ENCODE data around the gene CIART. TPM values are rescaled to one million over a fixed set of nuclear protein-coding genes. Genes with fewer than 3 reads are reported as not detected.

Gene CIART
- total and polyA plus RNA-seq, 2 donors (not counting 3 experiments of a cell fraction or from before 2014, with no cell fraction given), result 2.4 to 4.3 TPM

DNA sequence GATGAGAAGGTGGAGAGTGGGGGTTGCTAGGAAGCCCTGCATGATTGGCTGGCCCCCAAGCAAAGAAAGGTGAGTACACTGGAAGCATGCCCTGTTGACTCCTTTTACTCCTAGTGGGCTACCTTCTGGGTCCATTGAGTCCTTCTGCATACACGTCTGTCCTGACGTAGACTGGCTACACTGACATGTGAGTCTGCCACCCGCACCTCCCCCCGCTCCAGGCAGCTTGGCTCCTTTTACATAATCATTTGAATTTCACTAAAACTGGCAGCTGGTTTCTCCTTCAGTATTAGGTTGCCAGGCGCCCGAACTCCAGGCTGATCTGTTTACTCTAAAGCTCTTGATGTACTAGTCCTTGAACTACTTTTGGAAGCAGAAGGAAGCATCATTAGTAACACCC is 20.0 kb downstream of the CIART start:
- no peaks in the 10 kb centered on the region for H4K20me1 ChIP-seq (replicated peaks; ENCODE audit: control insufficient read depth, extremely low read depth, insufficient read depth, low read length)
- H3K27ac ChIP-seq (ENCODE audit: insufficient read depth, low read depth, low read length), result no peak overlapping the region
- H3K9me3 ChIP-seq (replicated peaks; ENCODE audit: control insufficient read depth, insufficient read depth, low read length), result no peaks in the 10 kb centered on the region
- FAIRE-seq, result no peak
- peaks cover 9 to 12% of the 10 kb centered on the region in 2 experiments for H3K36me3 ChIP-seq (ENCODE audit: control insufficient read depth in 2 of 2, extremely low read depth in 1 of 2, insufficient read depth in 2 of 2, low read length in 2 of 2)
- POLR2A ChIA-PET, result no interaction called here
- dilution Hi-C loops (cut with MboI; ENCODE audit: extremely low pct_ligation_motif_present, low sequenced_read_pairs) (no loop called here), intact Hi-C loops (cut with micrococcal nuclease) (no loop called here)
- no peak overlapping the region for H3K4me2 ChIP-seq (ENCODE audit: insufficient read depth, low read length)
- no peaks in the 10 kb centered on the region for H3K27me3 ChIP-seq (ENCODE audit: control insufficient read depth in 2 of 2, insufficient read depth in 2 of 2, low read length in 2 of 2)
- TF ChIP-seq POLR2AphosphoS5 (IDR thresholded peaks at IDR 0.05; ENCODE audit: insufficient read depth, low read depth, low read length) (no peak), FOS (IDR thresholded peaks at IDR 0.05; ENCODE audit: borderline replicate concordance, insufficient read depth, low read length) (no peak), GATA2 (IDR thresholded peaks at IDR 0.05; ENCODE audit: insufficient read depth, insufficient read length, low read depth, low read length) (no peak), MYC (IDR thresholded peaks at IDR 0.05; ENCODE audit: low read depth, low read length) (no peak), EZH2 (IDR thresholded peaks at IDR 0.05; ENCODE audit: borderline replicate concordance, low read depth, low read length, severe bottlenecking) (no peak), JUN (IDR thresholded peaks at IDR 0.05; ENCODE audit: borderline replicate concordance, insufficient read depth, insufficient read length, low read depth) (no peak), POLR2A (IDR thresholded peaks at IDR 0.05; ENCODE audit: low read depth, low read length) (no peak)
- TF ChIP-seq, protein P1, sequence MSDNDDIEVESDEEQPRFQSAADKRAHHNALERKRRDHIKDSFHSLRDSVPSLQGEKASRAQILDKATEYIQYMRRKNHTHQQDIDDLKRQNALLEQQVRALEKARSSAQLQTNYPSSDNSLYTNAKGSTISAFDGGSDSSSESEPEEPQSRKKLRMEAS (IDR thresholded peaks at IDR 0.05; ENCODE audit: insufficient read depth, insufficient read length), result no peak
- TF ChIP-seq, protein P2, sequence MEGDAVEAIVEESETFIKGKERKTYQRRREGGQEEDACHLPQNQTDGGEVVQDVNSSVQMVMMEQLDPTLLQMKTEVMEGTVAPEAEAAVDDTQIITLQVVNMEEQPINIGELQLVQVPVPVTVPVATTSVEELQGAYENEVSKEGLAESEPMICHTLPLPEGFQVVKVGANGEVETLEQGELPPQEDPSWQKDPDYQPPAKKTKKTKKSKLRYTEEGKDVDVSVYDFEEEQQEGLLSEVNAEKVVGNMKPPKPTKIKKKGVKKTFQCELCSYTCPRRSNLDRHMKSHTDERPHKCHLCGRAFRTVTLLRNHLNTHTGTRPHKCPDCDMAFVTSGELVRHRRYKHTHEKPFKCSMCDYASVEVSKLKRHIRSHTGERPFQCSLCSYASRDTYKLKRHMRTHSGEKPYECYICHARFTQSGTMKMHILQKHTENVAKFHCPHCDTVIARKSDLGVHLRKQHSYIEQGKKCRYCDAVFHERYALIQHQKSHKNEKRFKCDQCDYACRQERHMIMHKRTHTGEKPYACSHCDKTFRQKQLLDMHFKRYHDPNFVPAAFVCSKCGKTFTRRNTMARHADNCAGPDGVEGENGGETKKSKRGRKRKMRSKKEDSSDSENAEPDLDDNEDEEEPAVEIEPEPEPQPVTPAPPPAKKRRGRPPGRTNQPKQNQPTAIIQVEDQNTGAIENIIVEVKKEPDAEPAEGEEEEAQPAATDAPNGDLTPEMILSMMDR (IDR thresholded peaks at IDR 0.05; ENCODE audit: extremely low read depth in 1 of 2, insufficient read depth in 1 of 2, low read depth in 1 of 2, low read length in 2 of 2), result no peak
- H3K79me2 ChIP-seq (ENCODE audit: control insufficient read depth, insufficient read depth, low read length), result peaks cover 5% of the 10 kb centered on the region
- H3K9ac ChIP-seq (replicated peaks; ENCODE audit: extremely low read depth, insufficient read depth, low read length), result no peak overlapping the region
- H3K4me1 ChIP-seq (ENCODE audit: control insufficient read depth, extremely low read depth, insufficient read depth, low read length), result no peaks in the 10 kb centered on the region
- H3K4me3 ChIP-seq (replicated peaks in 1 of 3; ENCODE audit: insufficient read depth in 1 of 3, low read depth in 1 of 3, low read length in 3 of 3), result no peak overlapping the region
- no TSS peak for BruUV-seq (replicated peaks)
- H3K9me1 ChIP-seq (replicated peaks; ENCODE audit: control insufficient read depth, extremely low read depth, insufficient read depth, low read length), result no peaks in the 10 kb centered on the region
- DNase-seq (ENCODE audit: low read depth, low spot score), result no peak
- CTCF ChIA-PET, result no interaction called here
- H2AFZ ChIP-seq (ENCODE audit: low read depth, low read length), result no peak overlapping the region
